HCT116 (cell line): ENCODE results near the gene MNAT1. TPM values are rescaled to one million over a fixed set of nuclear protein-coding genes. Genes with fewer than 3 reads are reported as not detected.

Experiments
- ATAC-seq: fragments of 200-7000 bp; cut with Tn5 transposase; 2 replicates; pipeline ENCODE4 v1.9.1; 2020; ENCODE audit warnings: mild to moderate bottlenecking, moderate library complexity
- BruUV-seq: library from RNA; stranded (reverse); fragments of 400-500 nt; replicated peaks from 2 replicates; lab custom pipeline; 2021; lab: Mats Ljungman, UMichigan
- CTCF ChIA-PET: fragments of 300-600 bp; sonication (Branson Sonifier 250); formaldehyde crosslinking; loops from one replicate; lab custom pipeline; 2021; ENCODE audit warnings: antibody characterized with exemption; lab: Charles Lee
- POLR2A ChIA-PET: fragments of 300-600, 350-600 bp; sonication (Branson Sonifier 250); formaldehyde crosslinking; loops from one replicate; lab custom pipeline; 2021; ENCODE audit warnings: antibody characterized with exemption; lab: Charles Lee
- RAD21 ChIA-PET, 2 experiments: fragments of 300-600 bp; sonication (Branson Sonifier 250); formaldehyde crosslinking; loops; one replicate each; lab custom pipeline; 2023; ENCODE audit warnings: low total read pairs in 2 of 2; ENCODE audit not compliant: uncharacterized antibody in 2 of 2, unreplicated experiment in 2 of 2, low non-redundant PET in 1 of 2; lab: Charles Lee
- DNase-seq: peaks from one replicate; pipeline ENCODE4 v3.0.0-alpha.2; 2010; ENCODE audit warnings: low read depth, low spot score
- H2AFZ ChIP-seq: fragments of 200-600 bp; shearing (Covaris generic), sonication (generic); 2 replicates; pipeline ENCODE4 v1.6.1; 2017; ENCODE audit warnings: low read depth, mixed run types, mixed read lengths, antibody characterized with exemption, low read length; ENCODE audit not compliant: poor library complexity, severe bottlenecking
- H3K27ac ChIP-seq: 2 replicates; pipeline ENCODE4 v1.5.1; 2012; ENCODE audit warnings: low read depth, low read length
- H3K27me3 ChIP-seq: fragments of 200-600 bp; sonication (generic); 2 replicates; pipeline ENCODE4 v1.6.1; 2016; ENCODE audit warnings: mixed run types, low read length, mixed read lengths; ENCODE audit not compliant: insufficient read depth
- H3K36me3 ChIP-seq, 2 experiments: fragments of 200-500 bp in 1 of 2; fragments of 200-600 bp in 1 of 2; sonication (Bioruptor generic) in 1 of 2; sonication (generic) in 1 of 2; 2 replicates each; pipeline versions ENCODE4 v1.5.1 to v1.6.1; 2014 to 2016; ENCODE audit warnings: low read length in 2 of 2, inconsistent platforms in 1 of 2, mixed read lengths in 1 of 2, mixed run types in 1 of 2; ENCODE audit not compliant: insufficient read depth in 2 of 2, control insufficient read depth in 1 of 2
- H3K4me1 ChIP-seq, 2 experiments: fragments of 200-600 bp in 1 of 2; sonication (generic) in 1 of 2; 2 replicates each; pipeline versions ENCODE4 v1.5.1 to v1.6.1; 2012 to 2017; ENCODE audit warnings: low read length in 2 of 2, inconsistent platforms in 1 of 2, mild to moderate bottlenecking in 1 of 2, mixed read lengths in 1 of 2, mixed run types in 1 of 2, moderate library complexity in 1 of 2; ENCODE audit not compliant: insufficient read depth in 2 of 2, control insufficient read depth in 1 of 2
- H3K4me2 ChIP-seq: fragments of 200-600 bp; sonication (generic); 2 replicates; pipeline ENCODE4 v1.6.1; 2017; ENCODE audit warnings: mixed run types, low read length, mixed read lengths
- H3K4me3 ChIP-seq, 2 experiments: fragments of 200-600 bp in 1 of 2; sonication (generic) in 1 of 2; replicated peaks in 1 of 2; 2 replicates each; pipeline ENCODE4 v1.5.1; 2011 to 2016; ENCODE audit warnings: low read length in 2 of 2, control low read depth in 1 of 2, low read depth in 1 of 2, mild to moderate bottlenecking in 1 of 2, mixed read lengths in 1 of 2, mixed run types in 1 of 2
- H3K79me2 ChIP-seq: fragments of 200-600 bp; sonication (generic); 2 replicates; pipeline ENCODE4 v1.6.1; 2017; ENCODE audit warnings: mild to moderate bottlenecking, mixed run types, low read length, moderate library complexity, mixed read lengths; ENCODE audit not compliant: insufficient read depth
- H3K9ac ChIP-seq: fragments of 200-600 bp; sonication (generic); 2 replicates; pipeline ENCODE4 v1.6.1; 2016; ENCODE audit warnings: low read length, mixed read lengths
- H3K9me2 ChIP-seq: fragments of 200-600 bp; sonication (generic), shearing (Covaris generic); 2 replicates; pipeline ENCODE4 v1.6.1; 2017; ENCODE audit warnings: mixed run types, mild to moderate bottlenecking, moderate library complexity; ENCODE audit not compliant: insufficient read depth
- H3K9me3 ChIP-seq, 2 experiments: fragments of 200-500 bp in 1 of 2; fragments of 200-600 bp in 1 of 2; sonication (Bioruptor generic) in 1 of 2; sonication (generic) in 1 of 2; 2 replicates each; pipeline ENCODE4 v1.6.1; 2014 to 2017; ENCODE audit warnings: low read length in 2 of 2, mixed read lengths in 2 of 2, inconsistent platforms in 1 of 2, low read depth in 1 of 2, mild to moderate bottlenecking in 1 of 2, mixed run types in 1 of 2, moderate library complexity in 1 of 2; ENCODE audit not compliant: control insufficient read depth in 1 of 2, insufficient read depth in 1 of 2
- H4K20me1 ChIP-seq: fragments of 200-600 bp; sonication (generic), shearing (Covaris generic); 2 replicates; pipeline ENCODE4 v1.6.1; 2017; ENCODE audit warnings: mixed run types, mild to moderate bottlenecking, moderate library complexity; ENCODE audit not compliant: insufficient read depth
- ATF3 ChIP-seq: IDR thresholded peaks from 2 replicates; pipeline ENCODE4 v1.6.1; 2012
- CBX3 ChIP-seq: IDR thresholded peaks from 2 replicates; pipeline ENCODE4 v1.6.1; 2012; ENCODE audit warnings: low read depth
- CEBPB ChIP-seq: IDR thresholded peaks from 2 replicates; pipeline ENCODE4 v1.6.1; 2012; ENCODE audit warnings: low read depth
- EGR1 ChIP-seq: IDR thresholded peaks from 2 replicates; pipeline ENCODE4 v1.6.1; 2012; ENCODE audit warnings: low read depth
- EZH2phosphoT487 ChIP-seq: fragments of 200-600 bp; IDR thresholded peaks from 2 replicates; pipeline ENCODE4 v1.6.1; 2018; ENCODE audit warnings: antibody characterized with exemption, borderline replicate concordance
- FOSL1 ChIP-seq: IDR thresholded peaks from 2 replicates; pipeline ENCODE4 v1.6.1; 2012; ENCODE audit warnings: low read depth
- JUND ChIP-seq: IDR thresholded peaks from 2 replicates; pipeline ENCODE4 v1.6.1; 2012
- POLR2A ChIP-seq: IDR thresholded peaks from 2 replicates; pipeline ENCODE4 v1.7.0; 2011; ENCODE audit warnings: borderline replicate concordance; ENCODE audit not compliant: insufficient read depth, insufficient read length; ENCODE audit errors: extremely low read depth
- RAD21 ChIP-seq: IDR thresholded peaks from 2 replicates; pipeline ENCODE4 v1.6.1; 2012; ENCODE audit warnings: low read depth, mild to moderate bottlenecking
- REST ChIP-seq: IDR thresholded peaks from 2 replicates; pipeline ENCODE4 v1.6.1; 2012; ENCODE audit warnings: low read depth
- SIN3A ChIP-seq: IDR thresholded peaks from 2 replicates; pipeline ENCODE4 v1.6.1; 2012; ENCODE audit warnings: low read depth
- SP1 ChIP-seq: IDR thresholded peaks from 2 replicates; pipeline ENCODE4 v1.6.1; 2012; ENCODE audit warnings: low read depth
- SRF ChIP-seq: IDR thresholded peaks from 2 replicates; pipeline ENCODE4 v1.6.1; 2012; ENCODE audit warnings: low read depth
- YY1 ChIP-seq: IDR thresholded peaks from 2 replicates; pipeline ENCODE4 v1.6.1; 2011; ENCODE audit warnings: low read length, low read depth, moderate library complexity, mild to moderate bottlenecking; ENCODE audit not compliant: insufficient replicate concordance; ENCODE audit errors: extremely low read depth
- ZBTB33 ChIP-seq: IDR thresholded peaks from 2 replicates; pipeline ENCODE4 v1.6.1; 2011; ENCODE audit warnings: mild to moderate bottlenecking, low read length, moderate library complexity; ENCODE audit not compliant: insufficient replicate concordance; ENCODE audit errors: extremely low read depth
- ZNF274 ChIP-seq: fragments of 200-500 bp; sonication (Bioruptor generic); IDR thresholded peaks from 2 replicates; pipeline ENCODE4 v1.6.1; 2014; ENCODE audit warnings: mild to moderate bottlenecking, low read depth, low read length, inconsistent platforms
- intact Hi-C: fragments of 100-400 bp; cut with micrococcal nuclease; formaldehyde crosslinking; loops from 2 replicates; pipeline ENCODE4 v1.10.0; 2022
- total RNA-seq: library from RNA; stranded (reverse); gene quantifications from one replicate; pipeline ENCODE4 v1.2.1, GENCODE V29; 2021; ENCODE audit not compliant: unreplicated experiment
- TF ChIP-seq, protein P1 (sequence below): IDR thresholded peaks from 2 replicates; pipeline ENCODE4 v1.6.1; 2012

The MNAT1 gene
- total RNA-seq, 1 experiment from 2014 or later: 49.3 TPM

DNA sequence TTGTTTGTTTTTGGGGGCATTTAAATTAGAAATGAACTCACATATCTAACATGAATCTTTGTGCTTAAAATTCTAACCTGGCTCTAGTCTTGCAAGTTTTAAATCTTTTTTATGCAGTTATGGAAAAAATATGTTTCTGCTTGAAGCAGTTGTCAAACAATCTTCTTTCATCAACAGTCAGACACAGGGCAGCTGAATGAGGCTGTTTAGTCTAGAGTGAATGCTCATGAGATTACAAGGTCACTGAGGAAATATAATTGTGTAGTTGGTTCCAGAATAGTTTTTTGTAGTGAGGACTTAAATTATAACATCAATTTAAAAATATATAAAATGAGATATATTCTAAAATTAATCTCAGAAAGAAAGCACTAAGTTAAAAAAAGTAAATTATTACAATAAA lies 169.8 kb downstream of the MNAT1 start:
- no peaks in the 10 kb centered on the region for H3K36me3 ChIP-seq
- no peaks in the 10 kb centered on the region for H3K79me2 ChIP-seq
- ChIA-PET RAD21 (no interaction called here), CTCF (no interaction called here), POLR2A (no interaction called here)
- no peaks in the 10 kb centered on the region for H3K9me2 ChIP-seq
- intact Hi-C loops: no loop called here
- no peaks in the 10 kb centered on the region for H3K27me3 ChIP-seq
- DNase-seq (no peak), ATAC-seq (no peak)
- no TSS peak for BruUV-seq
- no peak overlapping the region for H3K4me2 ChIP-seq
- no peak overlapping the region for H2AFZ ChIP-seq
- no peak overlapping the region for H3K9ac ChIP-seq
- no peak for TF ChIP-seq YY1
- TF ChIP-seq JUND: no peak
- no peak for TF ChIP-seq SRF
- TF ChIP-seq SIN3A: no peak
- no peaks in the 10 kb centered on the region for H3K9me3 ChIP-seq
- H3K4me1 ChIP-seq: no peaks in the 10 kb centered on the region
- H4K20me1 ChIP-seq: no peaks in the 10 kb centered on the region
- H3K27ac ChIP-seq: no peak overlapping the region
- no peak overlapping the region for H3K4me3 ChIP-seq

GRCh38 chr14:60905923-60906322 lies 171.4 kb downstream of the MNAT1 start:
- RAD21 ChIA-PET: no interaction called here
- Histone ChIP-seq H3K79me2 (no peaks in the 10 kb centered on the region), H3K4me3 (no peak overlapping the region), H3K9me2 (no peaks in the 10 kb centered on the region), H3K36me3 (no peaks in the 10 kb centered on the region), H3K27me3 (no peaks in the 10 kb centered on the region), H4K20me1 (no peaks in the 10 kb centered on the region), H2AFZ (no peak overlapping the region), H3K4me1 (no peaks in the 10 kb centered on the region), H3K27ac (no peak overlapping the region), H3K9me3 (no peaks in the 10 kb centered on the region), H3K4me2 (no peak overlapping the region), H3K9ac (no peak overlapping the region)
- DNase-seq (no peak), ATAC-seq (no peak)
- BruUV-seq: no TSS peak
- POLR2A ChIA-PET: no interaction called here
- TF ChIP-seq CEBPB (no peak), CBX3 (no peak), ZBTB33 (no peak), EZH2phosphoT487 (no peak), RAD21 (no peak), FOSL1 (no peak), ATF3 (no peak), EGR1 (no peak), REST (no peak), POLR2A (no peak), SRF (no peak), JUND (no peak), ZNF274 (no peak), SP1 (no peak)
- TF ChIP-seq, protein P1, sequence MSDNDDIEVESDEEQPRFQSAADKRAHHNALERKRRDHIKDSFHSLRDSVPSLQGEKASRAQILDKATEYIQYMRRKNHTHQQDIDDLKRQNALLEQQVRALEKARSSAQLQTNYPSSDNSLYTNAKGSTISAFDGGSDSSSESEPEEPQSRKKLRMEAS: no peak
- intact Hi-C loops: no loop called here
- CTCF ChIA-PET: no interaction called here
